Measurements from ENCODE around the gene EMP1. TPM values are rescaled to one million over a fixed set of nuclear protein-coding genes. Genes with fewer than 3 reads are reported as not detected.

The EMP1 gene
- total RNA-seq, 1 experiment from 2014 or later, result 193 TPM

GRCh38 chr12:13211191-13211858 is 14.8 kb downstream of the EMP1 start:
- H3K36me3 Mint-ChIP-seq (ENCODE audit: insufficient read depth, unreplicated experiment), result peaks cover 40% of the 10 kb centered on the region
- CTCF ChIA-PET, result interaction anchor here (0.5 to 11.2 kb wide), 70 partner anchors 10 to 1986 kb away, joined by 3 to 154 read pairs (median 6); partner anchors contain the start of genes EMP1, FAM234B, GPRC5D and GSG1
- BruUV-seq (replicated peaks), result no TSS peak
- H3K27me3 Mint-ChIP-seq (ENCODE audit: insufficient read depth, unreplicated experiment), result no peaks in the 10 kb centered on the region
- H3K9me3 Mint-ChIP-seq (ENCODE audit: unreplicated experiment), result no peaks in the 10 kb centered on the region
- peaks cover 50% of the 10 kb centered on the region for H3K4me1 Mint-ChIP-seq (ENCODE audit: insufficient read depth, unreplicated experiment)
- peak overlapping the region; percentile 20 for H3K27ac Mint-ChIP-seq (ENCODE audit: low read depth, unreplicated experiment)
- no peak for TF ChIP-seq CTCF (IDR thresholded peaks at IDR 0.05; ENCODE audit: unreplicated experiment)
- POLR2A ChIA-PET, result interaction anchor here (0.7 to 20.9 kb wide), 22 partner anchors 11 to 434 kb away, joined by 3 to 243 read pairs (median 5); partner anchors contain the start of genes EMP1, FAM234B, GPRC5A and GSG1
- peak overlapping the region; percentile 0 for H3K4me3 Mint-ChIP-seq (ENCODE audit: unreplicated experiment)
- DNase-seq (ENCODE audit: unreplicated experiment), result peak; percentile 56
- intact Hi-C loops (cut with micrococcal nuclease), result loop anchor here (5.0 kb wide), 2 partner anchors 229 to 374 kb away; no protein-coding TSS in a partner anchor

GRCh38 chr12:13211859-13212664 is 15.5 kb downstream of the EMP1 start:
- Mint-ChIP-seq H3K9me3 (ENCODE audit: unreplicated experiment) (no peaks in the 10 kb centered on the region), H3K4me1 (ENCODE audit: insufficient read depth, unreplicated experiment) (peaks cover 43% of the 10 kb centered on the region), H3K27me3 (ENCODE audit: insufficient read depth, unreplicated experiment) (no peaks in the 10 kb centered on the region), H3K4me3 (ENCODE audit: unreplicated experiment) (peak overlapping the region; percentile 0), H3K27ac (ENCODE audit: low read depth, unreplicated experiment) (peak overlapping the region; percentile 20), H3K36me3 (ENCODE audit: insufficient read depth, unreplicated experiment) (peaks cover 47% of the 10 kb centered on the region)
- ChIA-PET CTCF (interaction anchor here (0.5 to 11.2 kb wide), 85 partner anchors 11 to 1986 kb away, joined by 3 to 154 read pairs (median 5); partner anchors contain the start of genes EMP1, FAM234B, GPRC5D and GSG1), POLR2A (interaction anchor here (0.7 to 20.9 kb wide), 27 partner anchors 10 to 435 kb away, joined by 3 to 243 read pairs (median 5); partner anchors contain the start of genes EMP1, FAM234B, GPRC5A and GSG1)
- no TSS peak for BruUV-seq (replicated peaks)
- peak; percentile 78 for DNase-seq (ENCODE audit: unreplicated experiment)
- peak; percentile 69 for TF ChIP-seq CTCF (IDR thresholded peaks at IDR 0.05; ENCODE audit: unreplicated experiment)
- intact Hi-C loops (cut with micrococcal nuclease), result loop anchor here (1.0 to 5.0 kb wide), 4 partner anchors 114 to 375 kb away; no protein-coding TSS in a partner anchor

GRCh38 chr12:13215056-13215455 is 18.5 kb downstream of the EMP1 start:
- no peak for DNase-seq (ENCODE audit: unreplicated experiment)
- Mint-ChIP-seq H3K9me3 (ENCODE audit: unreplicated experiment) (peaks cover 7% of the 10 kb centered on the region), H3K4me3 (ENCODE audit: unreplicated experiment) (no peak overlapping the region), H3K27ac (ENCODE audit: low read depth, unreplicated experiment) (no peak overlapping the region), H3K27me3 (ENCODE audit: insufficient read depth, unreplicated experiment) (no peaks in the 10 kb centered on the region), H3K36me3 (ENCODE audit: insufficient read depth, unreplicated experiment) (peaks cover 73% of the 10 kb centered on the region), H3K4me1 (ENCODE audit: insufficient read depth, unreplicated experiment) (peaks cover 22% of the 10 kb centered on the region)
- no peak for TF ChIP-seq CTCF (IDR thresholded peaks at IDR 0.05; ENCODE audit: unreplicated experiment)
- ChIA-PET POLR2A (interaction anchor here (0.6 to 20.9 kb wide), 2 partner anchors 14 to 114 kb away, joined by 3 to 243 read pairs; partner anchors contain the start of gene GSG1), CTCF (interaction anchor here (0.6 to 9.2 kb wide), 5 partner anchors 9 to 298 kb away, joined by 3 to 86 read pairs (median 4); no protein-coding TSS in a partner anchor)
- intact Hi-C loops (cut with micrococcal nuclease), result no loop called here
- BruUV-seq (replicated peaks), result no TSS peak
